Endothelial cell of umbilical vein (primary cell): ENCODE results near the gene EXT2. TPM values are rescaled to one million over a fixed set of nuclear protein-coding genes. Genes with fewer than 3 reads are reported as not detected.

Experiments used
- BruUV-seq: library from RNA; stranded (reverse); fragments of 400-500 nt; replicated peaks from 2 replicates; lab custom pipeline; 2021; lab: Mats Ljungman, UMichigan
- CTCF ChIA-PET: fragments of 300-600, 350-600 bp; sonication (Branson Sonifier 250); formaldehyde crosslinking; loops from one replicate; lab custom pipeline; 2021; ENCODE audit warnings: antibody characterized with exemption, inconsistent platforms; lab: Charles Lee
- POLR2A ChIA-PET: fragments of 300-600, 350-600 bp; sonication (Branson Sonifier 250); formaldehyde crosslinking; loops from one replicate; lab custom pipeline; 2021; ENCODE audit warnings: antibody characterized with exemption, inconsistent platforms; lab: Charles Lee
- DNase-seq: peaks from one replicate; pipeline ENCODE4 v3.0.0-alpha.2; 2011; ENCODE audit warnings: low read depth, low spot score
- FAIRE-seq: peaks from 2 replicates; lab custom pipeline; 2011; peaks lifted over from hg19 to GRCh38; lab: Jason Lieb, UNC
- H2AFZ ChIP-seq: 2 replicates; pipeline ENCODE4 v1.6.0; 2012; ENCODE audit warnings: low read depth, low read length, control low read depth, inconsistent platforms
- H3K27ac ChIP-seq: 2 replicates; pipeline ENCODE4 v1.5.1; 2011; ENCODE audit warnings: low read depth, mild to moderate bottlenecking, control low read depth, low read length, moderate library complexity; ENCODE audit not compliant: insufficient read depth
- H3K27me3 ChIP-seq, 2 experiments: 2 replicates each; pipeline versions ENCODE4 v1.6.0 to v1.6.1; 2011; ENCODE audit warnings: low read length in 2 of 2, mixed read lengths in 1 of 2; ENCODE audit not compliant: control insufficient read depth in 2 of 2, insufficient read depth in 2 of 2
- H3K36me3 ChIP-seq, 2 experiments: 2 replicates in 1 of 2; 3 replicates in 1 of 2; pipeline ENCODE4 v1.5.1; 2011; ENCODE audit warnings: low read length in 2 of 2, mild to moderate bottlenecking in 1 of 2, moderate library complexity in 1 of 2; ENCODE audit not compliant: control insufficient read depth in 2 of 2, insufficient read depth in 2 of 2; ENCODE audit errors: extremely low read depth in 1 of 2
- H3K4me1 ChIP-seq: 3 replicates; pipeline ENCODE4 v1.5.1; 2011; ENCODE audit warnings: mild to moderate bottlenecking, low read length; ENCODE audit not compliant: control insufficient read depth, insufficient read depth; ENCODE audit errors: extremely low read depth
- H3K4me2 ChIP-seq: 2 replicates; pipeline ENCODE4 v1.6.1; 2011; ENCODE audit warnings: low read length, control low read depth, mixed read lengths; ENCODE audit not compliant: insufficient read depth
- H3K4me3 ChIP-seq, 3 experiments: fragments of 200-600 bp in 1 of 3; sonication (generic), shearing (Covaris generic) in 1 of 3; replicated peaks in 1 of 3; 2 replicates each; pipeline ENCODE4 v1.5.1; 2011 to 2016; ENCODE audit warnings: control low read depth in 3 of 3, low read length in 3 of 3, mild to moderate bottlenecking in 2 of 3, inconsistent platforms in 1 of 3, low read depth in 1 of 3, moderate library complexity in 1 of 3; ENCODE audit not compliant: insufficient read depth in 1 of 3
- H3K79me2 ChIP-seq: 2 replicates; pipeline ENCODE4 v1.6.0; 2012; ENCODE audit warnings: low read length, inconsistent platforms; ENCODE audit not compliant: control insufficient read depth, insufficient read depth
- H3K9ac ChIP-seq: replicated peaks from 2 replicates; pipeline ENCODE3; 2011; ENCODE audit warnings: low read length, control low read depth; ENCODE audit not compliant: insufficient read depth; ENCODE audit errors: extremely low read depth
- H3K9me1 ChIP-seq: replicated peaks from 3 replicates; pipeline ENCODE4 v1.6.0; 2011; ENCODE audit warnings: mild to moderate bottlenecking, low read length; ENCODE audit not compliant: control insufficient read depth, insufficient read depth; ENCODE audit errors: extremely low read depth
- H3K9me3 ChIP-seq: replicated peaks from 2 replicates; pipeline ENCODE4 v1.5.1; 2012; ENCODE audit warnings: low read length, inconsistent platforms; ENCODE audit not compliant: control insufficient read depth, insufficient read depth
- H4K20me1 ChIP-seq: replicated peaks from 2 replicates; pipeline ENCODE3; 2011; ENCODE audit warnings: mild to moderate bottlenecking, low read length; ENCODE audit not compliant: control insufficient read depth, insufficient read depth; ENCODE audit errors: extremely low read depth
- JUN ChIP-seq: IDR thresholded peaks from 2 replicates; pipeline ENCODE4 v1.6.1; 2011; ENCODE audit warnings: borderline replicate concordance, low read depth; ENCODE audit not compliant: insufficient read length, insufficient read depth
- MYC ChIP-seq: IDR thresholded peaks from one replicate; pipeline ENCODE4 v1.6.1; 2011; ENCODE audit warnings: mild to moderate bottlenecking, low read depth, low read length
- POLR2AphosphoS5 ChIP-seq: IDR thresholded peaks from 2 replicates; pipeline ENCODE4 v1.6.1; 2012; ENCODE audit warnings: low read depth, mild to moderate bottlenecking, control low read depth, low read length, moderate library complexity; ENCODE audit not compliant: insufficient read depth
- dilution Hi-C: fragments of 300-500 bp; cut with MboI; formaldehyde crosslinking; loops from one replicate; pipeline ENCODE4 v1.15.0; 2019; ENCODE audit warnings: low sequenced_read_pairs; ENCODE audit not compliant: extremely low pct_ligation_motif_present
- intact Hi-C: fragments of 100-400 bp; cut with micrococcal nuclease; formaldehyde crosslinking; loops from one replicate; pipeline ENCODE4 v1.10.0; 2022
- polyA plus RNA-seq, 4 experiments: library from polyadenylated mRNA; depleted of rRNA in 3 of 4; stranded (reverse) in 3 of 4; unstranded in 1 of 4; fragments of >200 nt; gene quantifications; 2 replicates each; pipeline versions ENCODE4 v1.2.1 to v1.2.3, GENCODE V29; 2011 to 2012; ENCODE audit warnings: missing spikeins in 1 of 4
- total RNA-seq: library from RNA; stranded (reverse); gene quantifications from 2 replicates; pipeline ENCODE4 v1.2.3, GENCODE V29; 2021
- TF ChIP-seq, protein P1 (sequence below): IDR thresholded peaks from 2 replicates; pipeline ENCODE4 v1.6.1; 2011; ENCODE audit not compliant: insufficient read depth, insufficient read length
- TF ChIP-seq, protein P2 (sequence below), 2 donors: IDR thresholded peaks; 1 replicate in 1 of 2; 2 replicates in 1 of 2; pipeline ENCODE4 v1.5.1; 2011; ENCODE audit warnings: low read length in 2 of 2, mild to moderate bottlenecking in 2 of 2, moderate library complexity in 2 of 2, control low read depth in 1 of 2, inconsistent platforms in 1 of 2, low read depth in 1 of 2; ENCODE audit not compliant: insufficient read depth in 1 of 2; ENCODE audit errors: extremely low read depth in 1 of 2

EXT2 gene
- total and polyA plus RNA-seq, 2 donors (not counting 3 experiments of a cell fraction or from before 2014, with no cell fraction given), result 50.9 to 60.3 TPM

DNA sequence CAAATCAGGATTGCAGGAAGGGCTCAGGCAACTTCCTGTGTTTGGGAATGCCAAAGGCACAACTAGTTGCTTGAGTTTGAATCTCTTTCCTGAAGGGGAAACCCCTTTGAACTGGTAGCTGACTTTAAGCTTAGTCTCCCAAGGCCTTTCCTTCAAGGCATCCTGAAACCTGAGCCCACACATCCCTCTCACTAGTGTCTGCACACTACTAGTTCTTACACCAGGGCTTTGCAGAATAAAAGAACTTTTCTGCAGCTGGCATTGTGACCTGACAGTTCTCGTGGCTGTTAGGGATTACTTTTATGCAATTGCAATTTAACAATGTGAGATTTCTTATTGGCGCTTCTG, 95.4 kb downstream of the EXT2 start:
- TF ChIP-seq JUN, result no peak
- TF ChIP-seq, protein P1, sequence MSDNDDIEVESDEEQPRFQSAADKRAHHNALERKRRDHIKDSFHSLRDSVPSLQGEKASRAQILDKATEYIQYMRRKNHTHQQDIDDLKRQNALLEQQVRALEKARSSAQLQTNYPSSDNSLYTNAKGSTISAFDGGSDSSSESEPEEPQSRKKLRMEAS, result no peak
- TF ChIP-seq MYC, result no peak
- TF ChIP-seq, protein P2, sequence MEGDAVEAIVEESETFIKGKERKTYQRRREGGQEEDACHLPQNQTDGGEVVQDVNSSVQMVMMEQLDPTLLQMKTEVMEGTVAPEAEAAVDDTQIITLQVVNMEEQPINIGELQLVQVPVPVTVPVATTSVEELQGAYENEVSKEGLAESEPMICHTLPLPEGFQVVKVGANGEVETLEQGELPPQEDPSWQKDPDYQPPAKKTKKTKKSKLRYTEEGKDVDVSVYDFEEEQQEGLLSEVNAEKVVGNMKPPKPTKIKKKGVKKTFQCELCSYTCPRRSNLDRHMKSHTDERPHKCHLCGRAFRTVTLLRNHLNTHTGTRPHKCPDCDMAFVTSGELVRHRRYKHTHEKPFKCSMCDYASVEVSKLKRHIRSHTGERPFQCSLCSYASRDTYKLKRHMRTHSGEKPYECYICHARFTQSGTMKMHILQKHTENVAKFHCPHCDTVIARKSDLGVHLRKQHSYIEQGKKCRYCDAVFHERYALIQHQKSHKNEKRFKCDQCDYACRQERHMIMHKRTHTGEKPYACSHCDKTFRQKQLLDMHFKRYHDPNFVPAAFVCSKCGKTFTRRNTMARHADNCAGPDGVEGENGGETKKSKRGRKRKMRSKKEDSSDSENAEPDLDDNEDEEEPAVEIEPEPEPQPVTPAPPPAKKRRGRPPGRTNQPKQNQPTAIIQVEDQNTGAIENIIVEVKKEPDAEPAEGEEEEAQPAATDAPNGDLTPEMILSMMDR (IDR thresholded peaks at IDR 0.05; ENCODE audit: extremely low read depth in 1 of 2, insufficient read depth in 1 of 2, low read depth in 1 of 2, low read length in 2 of 2), result no peak
- TF ChIP-seq POLR2AphosphoS5, result no peak
- no peaks in the 10 kb centered on the region for H3K79me2 ChIP-seq
- CTCF ChIA-PET, result interaction anchor here (1.6 kb wide), 1 partner anchor 27 kb away, joined by 3 read pairs; no protein-coding TSS in a partner anchor
- H3K9me3 ChIP-seq, result peaks cover 2% of the 10 kb centered on the region
- H4K20me1 ChIP-seq, result no peaks in the 10 kb centered on the region
- no peak overlapping the region for H3K4me3 ChIP-seq
- POLR2A ChIA-PET, result no interaction called here
- no peaks in the 10 kb centered on the region for H3K27me3 ChIP-seq
- intact Hi-C loops (no loop called here), dilution Hi-C loops (no loop called here)
- BruUV-seq, result no TSS peak
- H3K9me1 ChIP-seq, result no peaks in the 10 kb centered on the region
- H2AFZ ChIP-seq, result no peak overlapping the region
- no peak overlapping the region for H3K4me2 ChIP-seq
- no peak for FAIRE-seq
- H3K4me1 ChIP-seq, result no peaks in the 10 kb centered on the region
- H3K27ac ChIP-seq, result no peak overlapping the region
- no peak overlapping the region for H3K9ac ChIP-seq
- no peak for DNase-seq
- no peaks in the 10 kb centered on the region for H3K36me3 ChIP-seq
